KMS-11 (cell line): ENCODE results near the gene DPF3.

Source experiments
- H2AFZ ChIP-seq: fragments of 200-600 bp; sonication (generic); 2 replicates; pipeline ENCODE4 v1.6.1; 2016; ENCODE audit warnings: antibody characterized with exemption, mixed run types, low read depth
- H3K27ac ChIP-seq: fragments of 200-600 bp; sonication (generic); 2 replicates; pipeline ENCODE4 v1.6.1; 2016; ENCODE audit warnings: mild to moderate bottlenecking, mixed run types
- H3K27me3 ChIP-seq: fragments of 200-600 bp; sonication (generic); 2 replicates; pipeline ENCODE4 v1.6.1; 2017; ENCODE audit warnings: mild to moderate bottlenecking, low read depth, mixed run types, moderate library complexity; ENCODE audit not compliant: insufficient read depth
- H3K36me3 ChIP-seq: fragments of 200-600 bp; sonication (generic); 2 replicates; pipeline ENCODE4 v1.6.1; 2017; ENCODE audit warnings: mild to moderate bottlenecking, mixed run types; ENCODE audit not compliant: insufficient read depth
- H3K4me1 ChIP-seq: fragments of 200-600 bp; sonication (generic); 2 replicates; pipeline ENCODE4 v1.6.1; 2016; ENCODE audit warnings: mild to moderate bottlenecking, low read depth, mixed run types; ENCODE audit not compliant: poor library complexity, severe bottlenecking
- H3K4me2 ChIP-seq: fragments of 200-600 bp; sonication (generic); 2 replicates; pipeline ENCODE4 v1.7.0; 2016; ENCODE audit warnings: mild to moderate bottlenecking, mixed run types
- H3K4me3 ChIP-seq: fragments of 200-600 bp; sonication (generic); IDR thresholded peaks from 2 replicates; pipeline ENCODE4 v1.6.1; 2017; ENCODE audit warnings: low read depth, low read length, mixed read lengths; ENCODE audit not compliant: insufficient read depth
- H3K79me2 ChIP-seq: fragments of 200-600 bp; sonication (generic); 2 replicates; pipeline ENCODE4 v1.6.1; 2016; ENCODE audit warnings: low read depth, mixed run types; ENCODE audit not compliant: insufficient read depth
- H3K9ac ChIP-seq: fragments of 200-600 bp; sonication (generic); 2 replicates; pipeline ENCODE4 v1.6.1; 2016; ENCODE audit warnings: mild to moderate bottlenecking, mixed run types
- H4K20me1 ChIP-seq: fragments of 200-600 bp; sonication (generic); 2 replicates; pipeline ENCODE4 v1.6.1; 2016; ENCODE audit warnings: mild to moderate bottlenecking, mixed run types; ENCODE audit not compliant: insufficient read depth
- TF ChIP-seq, protein P1 (sequence below): fragments of 200-600 bp; sonication (generic); conservative IDR thresholded peaks from 2 replicates; pipeline ENCODE4 v1.6.1; 2017; ENCODE audit warnings: low read depth, mild to moderate bottlenecking, antibody characterized with exemption, low read length, moderate library complexity, mixed read lengths

The DPF3 gene

DNA sequence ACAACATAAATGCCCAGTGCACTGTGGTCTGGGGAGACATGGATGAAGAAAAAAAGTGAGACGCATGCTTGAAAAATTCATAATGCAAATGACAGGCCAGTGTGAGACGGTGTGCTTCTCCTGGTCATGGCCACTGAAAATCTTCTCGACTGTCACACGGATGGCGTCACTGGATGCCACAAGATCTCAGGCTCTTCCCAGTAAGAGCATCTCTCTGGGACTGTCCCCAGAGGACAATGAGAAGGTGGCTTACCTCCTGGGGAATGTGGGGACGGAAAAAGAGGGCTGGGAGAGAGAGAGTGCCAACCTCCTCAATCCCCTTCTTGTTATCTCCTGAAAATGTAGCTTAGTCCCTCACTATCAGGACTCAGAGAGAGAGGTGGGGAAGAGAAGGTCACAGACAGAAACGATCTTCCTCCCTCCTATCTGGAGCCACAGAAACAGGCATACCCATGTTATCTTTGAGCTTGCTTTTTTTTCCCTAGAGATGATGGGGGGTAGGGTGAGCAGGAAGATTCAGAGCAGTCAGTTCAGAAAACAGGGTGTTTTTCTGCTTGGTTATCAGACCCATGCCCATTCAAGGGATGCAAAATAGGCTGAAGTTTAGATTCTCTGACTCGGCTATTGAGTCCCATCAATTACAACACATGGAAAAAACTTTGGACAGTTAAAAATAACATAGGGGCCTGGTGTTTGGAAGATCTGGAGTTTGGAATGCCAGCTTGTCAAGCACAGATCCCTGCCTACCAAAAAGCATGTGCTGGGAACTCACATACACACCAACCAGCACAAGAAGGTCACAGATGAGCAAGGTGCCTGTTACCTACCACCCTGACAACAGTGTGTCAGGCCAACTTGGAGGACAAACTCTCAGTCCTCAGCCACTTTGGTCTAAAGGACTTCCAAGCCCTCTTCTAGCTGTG is 24.2 kb downstream of the DPF3 start:
- Histone ChIP-seq H2AFZ (no peak overlapping the region), H3K4me1 (peaks cover 15% of the 10 kb centered on the region), H3K27ac (no peak overlapping the region), H3K79me2 (no peaks in the 10 kb centered on the region), H3K4me2 (no peak overlapping the region), H3K9ac (no peak overlapping the region), H4K20me1 (no peaks in the 10 kb centered on the region), H3K4me3 (no peak overlapping the region), H3K36me3 (no peaks in the 10 kb centered on the region), H3K27me3 (no peaks in the 10 kb centered on the region)
- TF ChIP-seq, protein P1, sequence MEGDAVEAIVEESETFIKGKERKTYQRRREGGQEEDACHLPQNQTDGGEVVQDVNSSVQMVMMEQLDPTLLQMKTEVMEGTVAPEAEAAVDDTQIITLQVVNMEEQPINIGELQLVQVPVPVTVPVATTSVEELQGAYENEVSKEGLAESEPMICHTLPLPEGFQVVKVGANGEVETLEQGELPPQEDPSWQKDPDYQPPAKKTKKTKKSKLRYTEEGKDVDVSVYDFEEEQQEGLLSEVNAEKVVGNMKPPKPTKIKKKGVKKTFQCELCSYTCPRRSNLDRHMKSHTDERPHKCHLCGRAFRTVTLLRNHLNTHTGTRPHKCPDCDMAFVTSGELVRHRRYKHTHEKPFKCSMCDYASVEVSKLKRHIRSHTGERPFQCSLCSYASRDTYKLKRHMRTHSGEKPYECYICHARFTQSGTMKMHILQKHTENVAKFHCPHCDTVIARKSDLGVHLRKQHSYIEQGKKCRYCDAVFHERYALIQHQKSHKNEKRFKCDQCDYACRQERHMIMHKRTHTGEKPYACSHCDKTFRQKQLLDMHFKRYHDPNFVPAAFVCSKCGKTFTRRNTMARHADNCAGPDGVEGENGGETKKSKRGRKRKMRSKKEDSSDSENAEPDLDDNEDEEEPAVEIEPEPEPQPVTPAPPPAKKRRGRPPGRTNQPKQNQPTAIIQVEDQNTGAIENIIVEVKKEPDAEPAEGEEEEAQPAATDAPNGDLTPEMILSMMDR, result no peak

DNA sequence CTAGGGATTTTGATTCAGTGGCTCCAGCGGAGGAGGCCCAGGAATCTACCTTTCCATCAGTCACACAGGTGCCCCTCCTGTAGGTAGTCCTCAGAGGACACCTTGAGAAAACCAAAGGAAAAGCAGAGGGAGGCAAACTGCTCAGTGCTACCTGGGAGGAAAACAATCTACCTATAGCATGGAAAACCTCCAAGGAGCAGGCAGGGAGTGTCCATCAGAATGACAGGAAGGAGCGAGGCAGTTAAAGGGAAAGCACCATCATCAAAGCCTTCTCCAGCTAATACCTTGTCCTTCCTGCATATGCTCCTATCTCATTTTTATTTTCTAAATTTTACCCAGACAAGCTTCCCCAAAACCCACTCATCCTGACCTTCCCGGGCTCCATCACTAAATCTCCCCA is 25.4 kb downstream of the DPF3 start:
- H3K79me2 ChIP-seq, result no peaks in the 10 kb centered on the region
- no peak overlapping the region for H3K9ac ChIP-seq
- H3K4me2 ChIP-seq, result no peak overlapping the region
- H4K20me1 ChIP-seq, result no peaks in the 10 kb centered on the region
- H3K27me3 ChIP-seq, result no peaks in the 10 kb centered on the region
- H3K4me3 ChIP-seq, result no peak overlapping the region
- H3K4me1 ChIP-seq, result peaks cover 27% of the 10 kb centered on the region
- no peak overlapping the region for H2AFZ ChIP-seq
- no peaks in the 10 kb centered on the region for H3K36me3 ChIP-seq
- TF ChIP-seq, protein P1, result no peak
- no peak overlapping the region for H3K27ac ChIP-seq

DNA sequence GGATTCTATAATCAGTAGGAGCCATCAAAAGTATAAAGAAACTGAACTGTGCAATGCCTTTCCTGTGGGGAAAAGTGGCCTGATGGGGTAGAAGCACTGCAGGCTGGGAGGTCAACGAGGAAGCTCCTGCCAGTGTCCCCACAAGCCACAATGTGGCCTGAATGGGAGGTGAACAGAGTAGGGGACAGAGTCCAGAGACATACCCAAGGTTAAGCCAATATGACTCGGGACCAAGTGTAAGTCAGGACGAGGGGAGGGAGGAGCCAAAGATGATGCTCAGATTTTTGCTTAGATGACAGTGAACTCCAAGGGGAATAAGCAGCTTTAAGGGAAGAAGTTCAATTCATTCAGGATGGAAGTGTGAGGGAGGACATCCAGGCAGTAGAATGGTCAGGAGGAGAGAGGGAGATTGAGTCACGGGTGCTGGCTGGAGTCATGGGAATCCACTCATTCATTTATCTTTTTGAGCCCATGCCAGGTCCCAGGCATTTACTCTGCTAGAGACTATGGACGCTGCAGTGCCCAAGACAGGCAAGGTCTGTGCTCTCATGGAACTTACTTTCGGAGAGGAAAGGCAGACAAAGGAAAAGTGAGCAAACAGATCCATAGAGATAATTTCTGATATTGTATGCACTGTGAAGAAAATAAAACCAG is 29.1 kb downstream of the DPF3 start:
- no peak overlapping the region for H3K27ac ChIP-seq
- H3K4me1 ChIP-seq, result peaks cover 45% of the 10 kb centered on the region
- no peaks in the 10 kb centered on the region for H3K79me2 ChIP-seq
- H3K4me2 ChIP-seq, result peak overlapping the region; percentile 33; the same call in 1 of the 2 replicates
- H3K9ac ChIP-seq, result no peak overlapping the region
- H3K36me3 ChIP-seq, result no peaks in the 10 kb centered on the region
- H4K20me1 ChIP-seq, result no peaks in the 10 kb centered on the region
- TF ChIP-seq, protein P1, result no peak
- H3K4me3 ChIP-seq, result no peak overlapping the region
- H2AFZ ChIP-seq, result no peak overlapping the region
- H3K27me3 ChIP-seq, result no peaks in the 10 kb centered on the region

DNA sequence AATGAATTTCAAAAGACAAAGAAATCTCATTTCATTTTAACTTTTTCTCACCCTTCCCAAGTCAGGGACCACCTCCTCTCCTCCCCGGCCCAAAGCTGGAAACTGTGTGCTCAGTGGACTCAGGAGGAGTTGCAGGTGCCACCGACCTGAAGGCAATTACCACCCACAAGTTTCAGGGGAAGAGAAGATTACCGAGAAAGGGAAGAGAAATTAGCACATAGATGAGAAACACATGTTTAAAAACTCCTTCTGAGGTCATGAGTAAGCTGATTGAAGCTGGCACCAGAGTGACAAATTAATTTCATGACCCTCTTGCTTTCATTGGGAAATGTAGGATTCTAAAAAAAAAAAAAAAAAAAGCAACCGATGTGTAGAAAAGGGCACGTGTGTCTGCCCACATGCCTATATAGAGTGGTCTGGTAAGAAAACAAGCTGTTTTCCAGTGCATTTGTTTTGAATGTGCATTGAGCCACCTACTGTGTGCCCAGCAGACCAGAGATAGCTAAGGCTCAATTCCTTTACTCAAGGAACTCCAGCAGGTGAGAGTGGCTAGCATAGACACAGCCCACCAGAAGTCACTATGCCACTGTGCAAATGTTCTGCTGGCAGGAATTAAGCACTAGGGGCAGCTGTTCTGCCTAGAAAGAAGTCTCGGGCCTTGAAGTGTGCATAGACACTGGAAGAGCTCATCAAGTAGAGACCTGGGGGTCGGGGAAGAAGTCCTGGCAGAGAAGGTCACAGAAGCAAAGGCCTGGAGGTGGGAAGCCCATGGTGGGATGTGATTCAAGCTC is 30.5 kb downstream of the DPF3 start:
- H3K27me3 ChIP-seq, result no peaks in the 10 kb centered on the region
- no peaks in the 10 kb centered on the region for H3K36me3 ChIP-seq
- H2AFZ ChIP-seq, result no peak overlapping the region
- TF ChIP-seq, protein P1, result 0 out of 2 replicates have a peak, but pooled peaks have one; percentile 5
- H4K20me1 ChIP-seq, result no peaks in the 10 kb centered on the region
- H3K9ac ChIP-seq, result peak overlapping the region; percentile 18; the same call in 1 of the 2 replicates
- H3K4me3 ChIP-seq, result no peak overlapping the region
- no peaks in the 10 kb centered on the region for H3K79me2 ChIP-seq
- peak overlapping the region; percentile 52; the same call in 1 of the 2 replicates for H3K27ac ChIP-seq
- peaks cover 45% of the 10 kb centered on the region for H3K4me1 ChIP-seq
- peak overlapping the region; percentile 70 for H3K4me2 ChIP-seq
